Esophagus muscularis mucosa (tissue), 4 donors: Measurements from ENCODE around the gene OR10A4. TPM values are rescaled to one million over a fixed set of nuclear protein-coding genes. Genes with fewer than 3 reads are reported as not detected.

ENCODE experiments used
- DNase-seq: peaks from one replicate; pipeline ENCODE4 v3.0.0-alpha.2; 2017; ENCODE audit errors: extremely low spot score
- H3K27ac ChIP-seq, 4 donors: fragments of 200-600 bp; sonication (generic); replicated peaks in 1 of 4; 1 replicate in 3 of 4; 2 replicates in 1 of 4; pipeline ENCODE4 v1.5.1; 2016 to 2019; ENCODE audit warnings: mild to moderate bottlenecking in 1 of 4
- H3K27me3 ChIP-seq, 4 donors: fragments of 200-600 bp; sonication (generic); one replicate each; pipeline versions ENCODE4 v1.5.1 to v1.6.0; 2016 to 2019
- H3K36me3 ChIP-seq, 4 donors: fragments of 200-600 bp; sonication (generic); one replicate each; pipeline ENCODE4 v1.5.1; 2016 to 2019
- H3K4me1 ChIP-seq, 4 donors: fragments of 200-600 bp; sonication (generic); one replicate each; pipeline ENCODE4 v1.5.1; 2016 to 2019
- H3K4me3 ChIP-seq, 4 donors: fragments of 200-600 bp; sonication (generic); 1 replicate in 2 of 4; 2 replicates in 2 of 4; pipeline ENCODE4 v1.5.1; 2016 to 2019; ENCODE audit warnings: mild to moderate bottlenecking in 4 of 4, moderate library complexity in 1 of 4
- H3K9me3 ChIP-seq, 4 donors: fragments of 200-600 bp; sonication (generic); 1 replicate in 3 of 4; 2 replicates in 1 of 4; pipeline ENCODE4 v1.5.1; 2016 to 2019
- CTCF ChIP-seq, 3 experiments: fragments of 200-600 bp in 2 of 3; fragments of 450-650 bp in 1 of 3; sonication (generic) in 2 of 3; IDR thresholded peaks; one replicate each; pipeline ENCODE4 v1.5.1; 2017 to 2019; ENCODE audit warnings: antibody characterized with exemption in 3 of 3, mild to moderate bottlenecking in 2 of 3, moderate library complexity in 1 of 3
- EP300 ChIP-seq: sonication (generic); formaldehyde crosslinking; IDR thresholded peaks from one replicate; pipeline ENCODE4 v1.6.1; 2017; ENCODE audit warnings: antibody characterized with exemption
- POLR2A ChIP-seq: fragments of 450-650 bp; IDR thresholded peaks from one replicate; pipeline ENCODE4 v1.6.1; 2017; ENCODE audit warnings: antibody characterized with exemption, moderate library complexity, mild to moderate bottlenecking, low read depth
- POLR2AphosphoS5 ChIP-seq, 2 donors: sonication (generic); formaldehyde crosslinking; IDR thresholded peaks; one replicate each; pipeline ENCODE4 v1.6.1; 2017; ENCODE audit warnings: antibody characterized with exemption in 2 of 2
- WGBS: methylation state at CpG from one replicate; pipeline ENCODE4 v1.1.5; 2018; 5-methylcytosine and 5-hydroxymethylcytosine counted together
- intact Hi-C: fragments of 100-400 bp; cut with DNase I; formaldehyde crosslinking; loops from one replicate; pipeline ENCODE4 v1.15.1; 2023
- total RNA-seq, 4 donors: library from RNA; depleted of rRNA; stranded (reverse); fragments of >200 nt; gene quantifications; one replicate each; pipeline versions ENCODE4 v1.1.0 to v1.2.1, GENCODE V29; 2016

The OR10A4 gene
- total RNA-seq, 4 donors from 2014 or later = not detected

GRCh38 chr11:6855971-6856541, 20.4 kb upstream of the OR10A4 start:
- 17% methylated on average over 1 of the region's 1 CpG for WGBS
- no peak for DNase-seq
- no peak overlapping the region for H3K27ac ChIP-seq
- H3K36me3 ChIP-seq = no peaks in the 10 kb centered on the region
- no peaks in the 10 kb centered on the region for H3K27me3 ChIP-seq
- intact Hi-C loops = no loop called here
- TF ChIP-seq POLR2A = no peak
- TF ChIP-seq EP300 = no peak
- TF ChIP-seq POLR2AphosphoS5 (IDR thresholded peaks at IDR 0.05) = no peak
- no peak for TF ChIP-seq CTCF (IDR thresholded peaks at IDR 0.05)
- no peaks in the 10 kb centered on the region for H3K9me3 ChIP-seq
- H3K4me1 ChIP-seq = no peaks in the 10 kb centered on the region
- H3K4me3 ChIP-seq = no peak overlapping the region

GRCh38 chr11:6856871-6857270, 19.6 kb upstream of the OR10A4 start:
- Histone ChIP-seq H3K27me3 (no peaks in the 10 kb centered on the region), H3K4me1 (no peaks in the 10 kb centered on the region), H3K4me3 (no peak overlapping the region), H3K9me3 (no peaks in the 10 kb centered on the region), H3K36me3 (no peaks in the 10 kb centered on the region), H3K27ac (no peak overlapping the region)
- intact Hi-C loops = no loop called here
- WGBS = 61% methylated on average over 3 of the region's 3 CpGs
- no peak for TF ChIP-seq EP300
- TF ChIP-seq POLR2AphosphoS5 (IDR thresholded peaks at IDR 0.05) = no peak
- no peak for TF ChIP-seq CTCF (IDR thresholded peaks at IDR 0.05)
- no peak for TF ChIP-seq POLR2A
- DNase-seq = no peak

- TF ChIP-seq POLR2AphosphoS5 (IDR thresholded peaks at IDR 0.05) (no peak), CTCF (IDR thresholded peaks at IDR 0.05) (no peak), EP300 (no peak), POLR2A (no peak)
- Histone ChIP-seq H3K27me3 (no peaks in the 10 kb centered on the region), H3K4me1 (no peaks in the 10 kb centered on the region), H3K27ac (no peak within 1 kb of the TSS), H3K4me3 (no peak within 1 kb of the TSS), H3K9me3 (no peaks in the 10 kb centered on the region), H3K36me3 (no peaks in the 10 kb centered on the region)
- WGBS = 27% methylated on average over 1 of the region's 1 CpG
- DNase-seq = no peak
- intact Hi-C loops = no loop called here
These were observed 13.5 kb upstream of the OR10A4 start, which contains the start of gene OR10A2 for GRCh38 chr11:6862961-6863360. OR10A2 (plus strand) TSS chr11:6863057; CDS start chr11:6869755, 6,698 bp downstream.

- Histone ChIP-seq H3K4me1 (no peaks in the 10 kb centered on the region), H3K4me3 (no peak overlapping the region), H3K27ac (no peak overlapping the region), H3K36me3 (no peaks in the 10 kb centered on the region), H3K9me3 (no peaks in the 10 kb centered on the region), H3K27me3 (no peaks in the 10 kb centered on the region)
- no peak for TF ChIP-seq POLR2A
- no peak for TF ChIP-seq CTCF (IDR thresholded peaks at IDR 0.05)
- TF ChIP-seq EP300 = no peak
- no peak for TF ChIP-seq POLR2AphosphoS5 (IDR thresholded peaks at IDR 0.05)
- DNase-seq = no peak
- intact Hi-C loops = no loop called here
- 87% methylated on average over 1 of the region's 1 CpG for WGBS
These were observed 12.0 kb upstream of the OR10A4 start for GRCh38 chr11:6864438-6864837.

GRCh38 chr11:6871278-6871677, 5.1 kb upstream of the OR10A4 start:
- no peaks in the 10 kb centered on the region for H3K4me1 ChIP-seq
- 81% methylated on average over 1 of the region's 1 CpG for WGBS

More at GRCh38 chr11:6871278-6871677, 5.1 kb upstream of the OR10A4 start:
- intact Hi-C loops = no loop called here
- no peak for DNase-seq
- Histone ChIP-seq H3K27ac (no peak overlapping the region), H3K9me3 (no peaks in the 10 kb centered on the region), H3K27me3 (no peaks in the 10 kb centered on the region), H3K36me3 (no peaks in the 10 kb centered on the region), H3K4me3 (no peak overlapping the region)
- TF ChIP-seq CTCF (IDR thresholded peaks at IDR 0.05) (no peak), POLR2A (no peak), EP300 (no peak), POLR2AphosphoS5 (IDR thresholded peaks at IDR 0.05) (no peak)
